Measurements from ENCODE around the gene TSPO2. TPM values are rescaled to one million over a fixed set of nuclear protein-coding genes. Genes with fewer than 3 reads are reported as not detected.

Gene TSPO2
- total and polyA plus RNA-seq, 9 of the 15 experiments (the other 6 are each of a cell fraction or from before 2014, with no cell fraction given) = not detected

- TF ChIP-seq ZC3H11A (IDR thresholded peaks at IDR 0.05; ENCODE audit: low read depth, low read length) = no peak
- no peak for TF ChIP-seq MYBL2 (IDR thresholded peaks at IDR 0.05; ENCODE audit: low read depth)
- TF ChIP-seq MYBL2 (CRISPR knock-in tag; IDR thresholded peaks at IDR 0.05; ENCODE audit: borderline replicate concordance) = no peak
- TF ChIP-seq USF2 (CRISPR knock-in tag; IDR thresholded peaks at IDR 0.05) = no peak; the same call in 1 of the 2 replicates
- TF ChIP-seq ZNF75A (CRISPR knock-in tag; IDR thresholded peaks at IDR 0.05) = no peak
- peak; percentile 97 for TF ChIP-seq POLR2AphosphoS5 (IDR thresholded peaks at IDR 0.05; ENCODE audit: control insufficient read depth, insufficient read depth, low read depth, low read length)
- TF ChIP-seq ZNF444 (CRISPR knock-in tag; IDR thresholded peaks at IDR 0.05) = no peak
- no peak for TF ChIP-seq CCAR2 (IDR thresholded peaks at IDR 0.05; ENCODE audit: low read depth, low read length)
- TF ChIP-seq, protein P1, sequence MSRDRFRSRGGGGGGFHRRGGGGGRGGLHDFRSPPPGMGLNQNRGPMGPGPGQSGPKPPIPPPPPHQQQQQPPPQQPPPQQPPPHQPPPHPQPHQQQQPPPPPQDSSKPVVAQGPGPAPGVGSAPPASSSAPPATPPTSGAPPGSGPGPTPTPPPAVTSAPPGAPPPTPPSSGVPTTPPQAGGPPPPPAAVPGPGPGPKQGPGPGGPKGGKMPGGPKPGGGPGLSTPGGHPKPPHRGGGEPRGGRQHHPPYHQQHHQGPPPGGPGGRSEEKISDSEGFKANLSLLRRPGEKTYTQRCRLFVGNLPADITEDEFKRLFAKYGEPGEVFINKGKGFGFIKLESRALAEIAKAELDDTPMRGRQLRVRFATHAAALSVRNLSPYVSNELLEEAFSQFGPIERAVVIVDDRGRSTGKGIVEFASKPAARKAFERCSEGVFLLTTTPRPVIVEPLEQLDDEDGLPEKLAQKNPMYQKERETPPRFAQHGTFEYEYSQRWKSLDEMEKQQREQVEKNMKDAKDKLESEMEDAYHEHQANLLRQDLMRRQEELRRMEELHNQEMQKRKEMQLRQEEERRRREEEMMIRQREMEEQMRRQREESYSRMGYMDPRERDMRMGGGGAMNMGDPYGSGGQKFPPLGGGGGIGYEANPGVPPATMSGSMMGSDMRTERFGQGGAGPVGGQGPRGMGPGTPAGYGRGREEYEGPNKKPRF (IDR thresholded peaks at IDR 0.05; ENCODE audit: low read depth, low read length) = no peak
- TF ChIP-seq FOXA1 (IDR thresholded peaks at IDR 0.05; ENCODE audit: borderline replicate concordance) = no peak
- no peak for TF ChIP-seq MXI1 (IDR thresholded peaks at IDR 0.05; ENCODE audit: low read depth, low read length)
- no peak for TF ChIP-seq E2F1 (CRISPR knock-in tag; IDR thresholded peaks at IDR 0.05)
- TF ChIP-seq KLF1 (tag; IDR thresholded peaks at IDR 0.05) = peak; percentile 70; the same call in 1 of the 2 replicates
- TF ChIP-seq ZFPM2 (CRISPR knock-in tag; IDR thresholded peaks at IDR 0.05) = no peak
- TF ChIP-seq, protein P2, sequence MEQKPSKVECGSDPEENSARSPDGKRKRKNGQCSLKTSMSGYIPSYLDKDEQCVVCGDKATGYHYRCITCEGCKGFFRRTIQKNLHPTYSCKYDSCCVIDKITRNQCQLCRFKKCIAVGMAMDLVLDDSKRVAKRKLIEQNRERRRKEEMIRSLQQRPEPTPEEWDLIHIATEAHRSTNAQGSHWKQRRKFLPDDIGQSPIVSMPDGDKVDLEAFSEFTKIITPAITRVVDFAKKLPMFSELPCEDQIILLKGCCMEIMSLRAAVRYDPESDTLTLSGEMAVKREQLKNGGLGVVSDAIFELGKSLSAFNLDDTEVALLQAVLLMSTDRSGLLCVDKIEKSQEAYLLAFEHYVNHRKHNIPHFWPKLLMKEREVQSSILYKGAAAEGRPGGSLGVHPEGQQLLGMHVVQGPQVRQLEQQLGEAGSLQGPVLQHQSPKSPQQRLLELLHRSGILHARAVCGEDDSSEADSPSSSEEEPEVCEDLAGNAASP (IDR thresholded peaks at IDR 0.05) = no peak
- TF ChIP-seq ZNF140 (CRISPR knock-in tag; IDR thresholded peaks at IDR 0.05) = no peak
- no peak for TF ChIP-seq RFX1 (IDR thresholded peaks at IDR 0.05)
- peak; percentile 98 to 99 for TF ChIP-seq UBTF (IDR thresholded peaks at IDR 0.05; ENCODE audit: borderline replicate concordance in 1 of 2, low read depth in 2 of 2, low read length in 2 of 2)
- TF ChIP-seq TARDBP (IDR thresholded peaks at IDR 0.05) = 0 out of 2 replicates have a peak, but pooled peaks have one; percentile 73
- no peak for TF ChIP-seq ZNF551 (CRISPR knock-in tag; IDR thresholded peaks at IDR 0.05)
- no peak for TF ChIP-seq SMAD2 (IDR thresholded peaks at IDR 0.05; ENCODE audit: low read depth, low read length)
These were observed 31.1 kb downstream of the TSPO2 start (continued) for GRCh38 chr6:41073203-41073967.

Measured in K562 (cell line).